Stimulated activated effector memory CD8-positive, alpha-beta T cell treated with anti-CD3 and anti-CD28 coated beads, Interleukin-12 subunit alpha, Interleukin-12 subunit beta, amount 100 ng/mL, for 72 hours (primary cell): Measurements from ENCODE around the gene KLHL12.
"Not testable (repeated sequence)": the region's sequence is repeated elsewhere in the genome, so short reads cannot be mapped to it uniquely, and the experiment has no call there.

Experiments used
- ATAC-seq: fragments of 150-1000 bp; cut with Tn5 transposase; 2 replicates; pipeline ENCODE4 v1.10.0; 2021
- DNase-seq, 2 donors: peaks; one replicate each; pipeline ENCODE4 v3.0.0; 2021 to 2022; ENCODE audit warnings: low spot score in 2 of 2
- H3K27ac Mint-ChIP-seq: one replicate; pipeline ENCODE4 v1.8.0; 2022; ENCODE audit warnings: mild to moderate bottlenecking, mixed read lengths
- H3K36me3 Mint-ChIP-seq: one replicate; pipeline ENCODE4 v1.8.0; 2022; ENCODE audit warnings: mild to moderate bottlenecking, mixed read lengths
- H3K4me1 Mint-ChIP-seq: one replicate; pipeline ENCODE4 v1.8.0; 2022; ENCODE audit warnings: mixed read lengths
- H3K4me3 Mint-ChIP-seq: one replicate; pipeline ENCODE4 v1.8.0; 2022; ENCODE audit warnings: mild to moderate bottlenecking, mixed read lengths
- H3K9me3 Mint-ChIP-seq: one replicate; pipeline ENCODE4 v1.8.0; 2022; ENCODE audit warnings: mixed read lengths

The KLHL12 gene

DNA sequence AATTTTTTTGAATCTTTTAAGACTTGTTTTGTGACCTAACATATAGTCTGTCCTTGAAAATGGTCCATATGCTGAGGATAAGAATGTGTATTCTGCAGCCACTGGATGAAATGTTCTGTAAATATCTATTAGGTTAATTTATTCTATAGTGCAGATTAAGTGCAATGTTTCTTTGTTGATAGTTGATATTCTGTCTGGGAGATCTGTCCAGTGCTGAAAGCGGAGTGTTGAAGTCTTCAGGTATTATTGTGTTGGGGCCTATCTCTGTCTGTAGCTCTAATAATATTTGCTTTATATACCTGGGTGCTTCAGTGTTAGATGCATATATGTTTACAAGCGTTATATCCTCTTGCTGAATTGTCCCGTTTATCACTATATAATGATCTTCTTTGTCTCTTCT is 7.7 kb upstream of the KLHL12 start:
- Mint-ChIP-seq H3K27ac (no peak overlapping the region), H3K36me3 (peaks cover 8% of the 10 kb centered on the region), H3K4me1 (peaks cover 9% of the 10 kb centered on the region), H3K9me3 (no peaks in the 10 kb centered on the region), H3K4me3 (no peak overlapping the region)
- DNase-seq (no peak), ATAC-seq (no peak)

DNA sequence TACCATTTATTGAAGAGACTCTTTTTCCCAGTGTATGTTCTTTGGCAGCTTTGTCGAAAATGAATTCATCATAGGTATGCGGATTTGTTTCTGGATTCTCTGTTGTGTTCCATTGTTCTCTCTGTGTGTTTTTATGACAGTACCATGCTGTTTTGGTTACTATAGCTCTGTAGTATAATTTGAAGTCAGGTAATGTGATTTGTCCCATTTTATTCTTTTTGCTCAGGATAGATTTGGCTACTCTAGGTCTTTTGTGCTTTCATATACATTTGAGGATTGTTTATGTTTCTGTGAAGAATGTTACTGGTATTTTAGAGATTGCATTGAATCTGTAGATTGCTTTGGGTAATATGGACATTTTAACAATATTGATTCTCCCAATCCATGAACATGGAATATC is 5.4 kb upstream of the KLHL12 start:
- Mint-ChIP-seq H3K4me3 (no peak overlapping the region), H3K27ac (no peak overlapping the region), H3K4me1 (peaks cover 9% of the 10 kb centered on the region), H3K9me3 (no peaks in the 10 kb centered on the region), H3K36me3 (no peaks in the 10 kb centered on the region)
- DNase-seq (no peak), ATAC-seq (no peak)

GRCh38 chr1:202923533-202923932 is 3.5 kb downstream of the KLHL12 start:
- no peaks in the 10 kb centered on the region for H3K9me3 Mint-ChIP-seq
- ATAC-seq, result no peak
- no peak overlapping the region for H3K4me3 Mint-ChIP-seq
- DNase-seq, result no peak
- peak overlapping the region; percentile 43 for H3K27ac Mint-ChIP-seq
- H3K36me3 Mint-ChIP-seq, result peaks cover 72% of the 10 kb centered on the region
- H3K4me1 Mint-ChIP-seq, result peaks cover 11% of the 10 kb centered on the region

DNA sequence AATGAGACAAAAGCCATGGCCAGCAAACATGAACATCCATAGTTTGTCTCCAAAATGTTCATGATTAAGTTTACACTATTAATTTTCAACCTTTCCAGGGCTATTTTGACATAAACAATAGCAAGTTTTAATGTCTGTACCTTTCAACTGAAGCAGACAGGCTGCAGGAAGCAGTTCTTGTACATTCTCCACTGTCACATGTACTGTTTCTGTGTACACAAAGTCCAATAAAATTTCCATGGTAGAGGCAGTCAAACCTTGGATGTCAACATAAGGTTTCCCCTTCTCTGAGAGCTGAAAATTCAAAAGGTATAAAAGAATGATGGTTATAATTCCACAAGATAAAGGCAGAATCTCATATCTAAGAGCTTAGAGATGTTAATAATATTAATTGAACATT is 7.4 kb downstream of the KLHL12 start:
- ATAC-seq (no peak), DNase-seq (no peak)
- Mint-ChIP-seq H3K27ac (no peak overlapping the region), H3K9me3 (no peaks in the 10 kb centered on the region), H3K36me3 (peaks cover 94% of the 10 kb centered on the region), H3K4me3 (no peak overlapping the region), H3K4me1 (no peaks in the 10 kb centered on the region)

DNA sequence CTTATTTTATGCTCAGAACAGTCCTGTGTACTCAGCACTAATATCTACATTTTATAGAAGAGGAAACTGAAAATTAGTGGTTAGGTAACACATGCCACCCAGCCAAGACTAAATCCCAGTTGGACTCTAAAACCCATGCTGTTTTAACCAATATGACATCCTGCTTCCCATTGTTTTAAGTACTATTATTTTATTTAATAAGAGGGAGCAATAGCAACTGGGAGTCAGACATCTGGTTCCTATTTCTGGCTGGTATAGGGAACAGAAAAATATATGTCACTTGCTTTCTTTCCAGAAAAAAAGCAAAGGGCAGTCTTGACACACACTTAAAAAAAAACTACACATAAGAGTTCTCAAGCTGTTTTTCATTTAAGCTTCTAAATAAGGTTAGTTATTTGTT is 11.9 kb downstream of the KLHL12 start:
- ATAC-seq, result no peak
- Mint-ChIP-seq H3K9me3 (no peaks in the 10 kb centered on the region), H3K4me3 (no peak overlapping the region), H3K27ac (no peak overlapping the region), H3K4me1 (peaks cover 14% of the 10 kb centered on the region), H3K36me3 (peaks cover 96% of the 10 kb centered on the region)
- DNase-seq, result no peak

GRCh38 chr1:202912476-202912875 is 14.6 kb downstream of the KLHL12 start:
- Mint-ChIP-seq H3K36me3 (peaks cover 99% of the 10 kb centered on the region), H3K27ac (peak overlapping the region; percentile 63), H3K4me1 (peaks cover 14% of the 10 kb centered on the region)
- not testable (repeated sequence) for H3K4me3 Mint-ChIP-seq, H3K9me3 Mint-ChIP-seq, ATAC-seq, DNase-seq

DNA sequence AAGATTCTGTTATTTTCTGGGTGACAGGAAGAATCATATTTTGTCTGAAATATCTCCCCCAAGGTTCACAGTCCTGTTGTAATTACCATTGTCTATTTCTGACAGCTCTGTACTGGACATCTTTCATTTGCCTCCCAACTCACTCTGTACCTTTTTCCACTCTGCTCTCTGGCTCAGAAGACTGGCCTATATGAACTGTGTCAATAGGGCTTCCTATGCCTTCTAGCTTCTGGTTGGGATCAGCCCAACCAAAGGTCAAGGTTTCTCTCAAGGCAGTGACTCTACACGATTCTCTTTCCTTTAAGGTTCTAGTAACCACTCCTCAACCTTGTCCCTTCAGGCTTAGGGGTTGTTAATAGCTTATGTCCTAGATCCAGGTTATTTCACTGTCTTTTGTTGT is 17.5 kb downstream of the KLHL12 start:
- H3K27ac Mint-ChIP-seq, result no peak overlapping the region
- H3K36me3 Mint-ChIP-seq, result peaks cover 95% of the 10 kb centered on the region
- H3K9me3 Mint-ChIP-seq, result no peaks in the 10 kb centered on the region
- peaks cover 14% of the 10 kb centered on the region for H3K4me1 Mint-ChIP-seq
- no peak for DNase-seq
- ATAC-seq, result no peak
- H3K4me3 Mint-ChIP-seq, result no peak overlapping the region

DNA sequence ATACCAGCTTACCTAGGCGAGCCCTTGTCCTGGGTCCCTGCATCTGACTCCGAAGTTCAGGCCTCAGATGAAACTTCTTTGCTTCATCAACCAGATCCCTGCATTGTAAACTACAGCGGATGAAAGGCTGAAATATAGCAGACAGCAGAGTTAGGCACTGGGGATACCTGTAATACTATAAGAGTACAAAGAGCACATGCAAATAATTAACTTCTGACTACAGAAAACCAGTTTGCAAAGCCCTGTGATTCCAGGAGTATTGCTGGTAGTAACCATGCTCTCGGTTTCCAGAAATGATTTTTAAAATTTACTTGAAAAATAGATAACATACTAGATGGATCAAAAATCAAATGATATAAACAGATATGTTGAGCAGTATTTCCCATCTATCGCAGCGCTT is 18.0 kb downstream of the KLHL12 start:
- Mint-ChIP-seq H3K4me1 (peaks cover 14% of the 10 kb centered on the region), H3K27ac (no peak overlapping the region), H3K9me3 (no peaks in the 10 kb centered on the region), H3K36me3 (peaks cover 95% of the 10 kb centered on the region), H3K4me3 (no peak overlapping the region)
- ATAC-seq, result no peak
- DNase-seq, result no peak

- Mint-ChIP-seq H3K27ac (no peak overlapping the region), H3K9me3 (no peaks in the 10 kb centered on the region), H3K36me3 (peaks cover 95% of the 10 kb centered on the region), H3K4me3 (no peak overlapping the region), H3K4me1 (no peaks in the 10 kb centered on the region)
- ATAC-seq, result no peak
- no peak for DNase-seq
Observed at GRCh38 chr1:202905331-202905730, 21.7 kb downstream of the KLHL12 start.

DNA sequence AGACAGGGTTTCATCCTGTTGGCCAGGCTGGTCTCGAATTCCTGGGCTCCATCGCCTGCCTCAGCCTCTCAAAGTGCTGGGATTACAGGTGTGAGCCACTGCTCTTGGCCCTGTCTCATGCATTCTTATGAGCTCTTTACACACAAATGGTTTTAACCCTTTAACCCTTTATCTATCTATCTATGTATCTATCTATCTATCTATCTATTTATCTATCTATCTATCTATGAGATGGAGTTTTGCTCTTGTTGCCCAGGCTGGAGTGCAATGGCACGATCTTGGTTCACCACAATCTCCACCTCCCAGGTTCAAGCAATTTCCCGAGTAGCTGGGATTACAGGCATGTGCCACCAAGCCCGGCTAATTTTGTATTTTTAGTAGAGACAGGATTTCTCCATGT is 23.2 kb downstream of the KLHL12 start:
- DNase-seq, H3K27ac Mint-ChIP-seq, H3K9me3 Mint-ChIP-seq, H3K4me3 Mint-ChIP-seq, H3K4me1 Mint-ChIP-seq, ATAC-seq: not testable (repeated sequence)
- peaks cover 95% of the 10 kb centered on the region for H3K36me3 Mint-ChIP-seq

- H3K4me1 Mint-ChIP-seq, result no peaks in the 10 kb centered on the region
- peaks cover 95% of the 10 kb centered on the region for H3K36me3 Mint-ChIP-seq
- ATAC-seq, result no peak
- H3K27ac Mint-ChIP-seq, result no peak overlapping the region
- DNase-seq, result no peak
- H3K9me3 Mint-ChIP-seq, result no peaks in the 10 kb centered on the region
- no peak overlapping the region for H3K4me3 Mint-ChIP-seq
Observed at GRCh38 chr1:202901555-202901954, 25.5 kb downstream of the KLHL12 start.

GRCh38 chr1:202892501-202892900 is 34.5 kb downstream of the KLHL12 start:
- DNase-seq (no peak), ATAC-seq (no peak)
- no peak overlapping the region for H3K4me3 Mint-ChIP-seq
- peaks cover 6% of the 10 kb centered on the region for H3K4me1 Mint-ChIP-seq
- peaks cover 85% of the 10 kb centered on the region for H3K36me3 Mint-ChIP-seq
- H3K27ac Mint-ChIP-seq, result no peak overlapping the region
- no peaks in the 10 kb centered on the region for H3K9me3 Mint-ChIP-seq

DNA sequence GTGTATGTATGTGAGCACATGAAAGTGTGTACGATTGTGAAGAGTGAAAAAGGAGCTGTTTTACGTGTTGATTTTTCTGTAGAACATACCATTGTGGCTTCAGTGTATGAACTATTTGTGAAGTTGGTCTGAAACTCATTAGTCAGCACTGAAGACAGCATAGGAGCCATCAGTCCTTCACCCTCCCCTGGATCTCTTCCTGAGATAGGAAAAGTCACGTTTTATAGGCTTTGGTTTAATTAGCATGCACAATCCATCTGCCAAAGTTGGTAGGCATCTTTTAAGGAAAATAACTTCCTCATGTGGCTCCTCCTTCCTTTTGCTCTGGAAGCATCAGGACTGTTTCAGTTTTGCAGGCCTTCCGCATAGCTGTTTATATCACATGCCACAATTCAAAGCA is 36.6 kb downstream of the KLHL12 start:
- H3K27ac Mint-ChIP-seq, result no peak overlapping the region
- H3K9me3 Mint-ChIP-seq, result no peaks in the 10 kb centered on the region
- peaks cover 6% of the 10 kb centered on the region for H3K4me1 Mint-ChIP-seq
- H3K36me3 Mint-ChIP-seq, result peaks cover 64% of the 10 kb centered on the region
- no peak overlapping the region for H3K4me3 Mint-ChIP-seq
- no peak for ATAC-seq
- no peak for DNase-seq

DNA sequence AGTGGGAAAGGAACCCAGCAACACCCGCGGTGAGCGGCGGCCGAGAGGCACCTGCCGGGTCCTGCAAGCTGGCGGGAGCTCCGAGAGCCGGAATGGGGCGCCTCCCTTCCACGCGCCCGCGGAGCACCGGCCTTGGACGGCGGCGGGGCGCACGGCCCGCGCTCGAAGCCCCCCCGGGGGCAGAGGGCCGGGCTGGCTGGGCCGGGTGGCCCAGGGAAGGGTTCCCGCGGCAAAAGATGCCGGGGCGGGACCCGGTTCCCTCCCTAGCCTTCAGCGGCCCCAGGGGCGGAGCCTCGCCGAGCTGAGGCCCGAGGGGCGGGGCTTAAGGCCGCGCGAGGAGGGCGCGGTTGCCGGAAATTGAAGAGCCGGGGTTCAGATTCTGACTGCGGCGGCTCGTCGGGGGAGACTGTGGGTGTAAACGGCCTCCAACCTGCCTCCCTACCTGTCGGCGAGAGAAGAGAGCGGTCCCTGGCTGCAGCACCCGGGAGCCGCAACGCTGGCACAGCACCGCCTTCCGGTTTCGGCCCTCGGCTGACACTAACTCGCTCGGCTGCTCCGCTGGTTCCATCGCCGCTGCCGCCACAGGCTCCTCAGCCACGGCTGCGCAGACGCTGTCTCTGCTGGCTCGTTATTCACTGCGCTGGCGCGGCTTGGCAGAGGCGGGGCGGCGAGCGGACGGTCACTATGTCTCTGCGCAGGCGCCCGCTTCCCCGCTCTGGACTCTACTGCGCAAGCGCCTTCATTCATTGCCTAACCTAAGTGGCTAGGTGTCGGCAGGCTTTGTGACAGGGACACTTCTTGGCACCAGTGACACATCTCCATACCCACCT is 38.3 kb downstream of the KLHL12 start, which contains the start of gene RABIF:
RABIF (minus strand) TSS at position 619 of the 830 bp plus-strand sequence; CDS start at position 568, 51 bp downstream.
- peak; percentile 95 for ATAC-seq
- Mint-ChIP-seq H3K9me3 (no peaks in the 10 kb centered on the region), H3K36me3 (peaks cover 47% of the 10 kb centered on the region), H3K27ac (peak within 1 kb of the TSS; percentile 82), H3K4me3 (peak within 1 kb of the TSS; percentile 78), H3K4me1 (peaks cover 6% of the 10 kb centered on the region)
- peak; percentile 90 to 97 for DNase-seq

GRCh38 chr1:202888221-202888530 is 38.9 kb downstream of the KLHL12 start:
- ATAC-seq, result no peak
- Mint-ChIP-seq H3K4me3 (peak overlapping the region; percentile 78), H3K27ac (peak overlapping the region; percentile 82), H3K36me3 (peaks cover 42% of the 10 kb centered on the region), H3K4me1 (peaks cover 6% of the 10 kb centered on the region), H3K9me3 (no peaks in the 10 kb centered on the region)
- DNase-seq, result no peak

DNA sequence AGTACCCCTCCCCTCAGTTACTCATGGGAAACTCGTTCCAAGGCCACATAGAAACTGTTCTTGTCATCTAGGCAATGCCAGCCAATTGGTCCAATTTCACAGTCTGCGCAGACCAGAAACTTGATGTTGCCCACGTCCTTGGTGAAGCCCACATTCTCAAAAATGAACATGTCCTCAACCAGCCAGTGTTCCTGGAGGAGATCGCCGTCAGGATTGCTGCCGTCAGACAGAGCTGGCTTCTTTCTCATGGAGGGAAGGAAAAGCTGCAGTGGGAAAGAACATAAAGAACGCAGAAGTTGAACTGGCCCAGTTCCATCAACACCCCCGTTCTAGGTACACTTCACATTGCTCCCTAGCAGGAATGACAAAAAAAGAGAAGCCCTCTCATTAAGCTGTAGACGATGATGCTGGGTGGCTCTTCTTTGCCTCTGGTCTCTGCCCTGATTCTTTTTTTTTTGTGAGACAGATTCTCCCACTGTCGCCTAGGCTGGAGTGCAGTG is 46.0 kb downstream of the KLHL12 start:
- no peaks in the 10 kb centered on the region for H3K9me3 Mint-ChIP-seq
- no peak overlapping the region for H3K4me3 Mint-ChIP-seq
- ATAC-seq, result no peak
- no peak overlapping the region for H3K27ac Mint-ChIP-seq
- DNase-seq, result no peak
- peaks cover 20% of the 10 kb centered on the region for H3K36me3 Mint-ChIP-seq
- no peaks in the 10 kb centered on the region for H3K4me1 Mint-ChIP-seq
